ENCODE data around the gene ADGRL1.

- TF ChIP-seq ZNF124 (CRISPR knock-in tag; IDR thresholded peaks at IDR 0.05) = no peak
- no peak for TF ChIP-seq MAFK (IDR thresholded peaks at IDR 0.05; ENCODE audit: low read length)
- TF ChIP-seq HDGF (IDR thresholded peaks at IDR 0.05) = no peak
- no peak for TF ChIP-seq RFX5 (IDR thresholded peaks at IDR 0.05; ENCODE audit: low read depth, low read length)
- TF ChIP-seq, protein P1, sequence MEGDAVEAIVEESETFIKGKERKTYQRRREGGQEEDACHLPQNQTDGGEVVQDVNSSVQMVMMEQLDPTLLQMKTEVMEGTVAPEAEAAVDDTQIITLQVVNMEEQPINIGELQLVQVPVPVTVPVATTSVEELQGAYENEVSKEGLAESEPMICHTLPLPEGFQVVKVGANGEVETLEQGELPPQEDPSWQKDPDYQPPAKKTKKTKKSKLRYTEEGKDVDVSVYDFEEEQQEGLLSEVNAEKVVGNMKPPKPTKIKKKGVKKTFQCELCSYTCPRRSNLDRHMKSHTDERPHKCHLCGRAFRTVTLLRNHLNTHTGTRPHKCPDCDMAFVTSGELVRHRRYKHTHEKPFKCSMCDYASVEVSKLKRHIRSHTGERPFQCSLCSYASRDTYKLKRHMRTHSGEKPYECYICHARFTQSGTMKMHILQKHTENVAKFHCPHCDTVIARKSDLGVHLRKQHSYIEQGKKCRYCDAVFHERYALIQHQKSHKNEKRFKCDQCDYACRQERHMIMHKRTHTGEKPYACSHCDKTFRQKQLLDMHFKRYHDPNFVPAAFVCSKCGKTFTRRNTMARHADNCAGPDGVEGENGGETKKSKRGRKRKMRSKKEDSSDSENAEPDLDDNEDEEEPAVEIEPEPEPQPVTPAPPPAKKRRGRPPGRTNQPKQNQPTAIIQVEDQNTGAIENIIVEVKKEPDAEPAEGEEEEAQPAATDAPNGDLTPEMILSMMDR (IDR thresholded peaks at IDR 0.05 in 2 of 3, conservative IDR thresholded peaks at IDR 0.05 in 1 of 3; ENCODE audit: insufficient read depth in 2 of 3, low read depth in 1 of 3, low read length in 3 of 3) = no peak
- TF ChIP-seq HNRNPH1 (optimal IDR thresholded peaks at IDR 0.05; ENCODE audit: low read depth, low read length) = no peak
- TF ChIP-seq, protein P2, sequence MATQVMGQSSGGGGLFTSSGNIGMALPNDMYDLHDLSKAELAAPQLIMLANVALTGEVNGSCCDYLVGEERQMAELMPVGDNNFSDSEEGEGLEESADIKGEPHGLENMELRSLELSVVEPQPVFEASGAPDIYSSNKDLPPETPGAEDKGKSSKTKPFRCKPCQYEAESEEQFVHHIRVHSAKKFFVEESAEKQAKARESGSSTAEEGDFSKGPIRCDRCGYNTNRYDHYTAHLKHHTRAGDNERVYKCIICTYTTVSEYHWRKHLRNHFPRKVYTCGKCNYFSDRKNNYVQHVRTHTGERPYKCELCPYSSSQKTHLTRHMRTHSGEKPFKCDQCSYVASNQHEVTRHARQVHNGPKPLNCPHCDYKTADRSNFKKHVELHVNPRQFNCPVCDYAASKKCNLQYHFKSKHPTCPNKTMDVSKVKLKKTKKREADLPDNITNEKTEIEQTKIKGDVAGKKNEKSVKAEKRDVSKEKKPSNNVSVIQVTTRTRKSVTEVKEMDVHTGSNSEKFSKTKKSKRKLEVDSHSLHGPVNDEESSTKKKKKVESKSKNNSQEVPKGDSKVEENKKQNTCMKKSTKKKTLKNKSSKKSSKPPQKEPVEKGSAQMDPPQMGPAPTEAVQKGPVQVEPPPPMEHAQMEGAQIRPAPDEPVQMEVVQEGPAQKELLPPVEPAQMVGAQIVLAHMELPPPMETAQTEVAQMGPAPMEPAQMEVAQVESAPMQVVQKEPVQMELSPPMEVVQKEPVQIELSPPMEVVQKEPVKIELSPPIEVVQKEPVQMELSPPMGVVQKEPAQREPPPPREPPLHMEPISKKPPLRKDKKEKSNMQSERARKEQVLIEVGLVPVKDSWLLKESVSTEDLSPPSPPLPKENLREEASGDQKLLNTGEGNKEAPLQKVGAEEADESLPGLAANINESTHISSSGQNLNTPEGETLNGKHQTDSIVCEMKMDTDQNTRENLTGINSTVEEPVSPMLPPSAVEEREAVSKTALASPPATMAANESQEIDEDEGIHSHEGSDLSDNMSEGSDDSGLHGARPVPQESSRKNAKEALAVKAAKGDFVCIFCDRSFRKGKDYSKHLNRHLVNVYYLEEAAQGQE (IDR thresholded peaks at IDR 0.05; ENCODE audit: borderline replicate concordance) = no peak
- TF ChIP-seq, protein P2 (CRISPR knock-in tag; IDR thresholded peaks at IDR 0.05; ENCODE audit: low read depth) = no peak
- TF ChIP-seq PKNOX1 (IDR thresholded peaks at IDR 0.05) = no peak
- no peak for TF ChIP-seq RCOR1 (IDR thresholded peaks at IDR 0.05; ENCODE audit: borderline replicate concordance in 1 of 2, low read depth in 2 of 2, low read length in 2 of 2)
- peak; percentile 29 for TF ChIP-seq RBM25 (IDR thresholded peaks at IDR 0.05; ENCODE audit: low read depth, low read length, severe bottlenecking)
- TF ChIP-seq NR1H2 (CRISPR knock-in tag; IDR thresholded peaks at IDR 0.05) = no peak
Measured at GRCh38 chr19:14145381-14145780, 60.6 kb downstream of the ADGRL1 start.
